Muscle of leg (tissue), 11 donors: ENCODE results near the gene SLC24A1. TPM values are rescaled to one million over a fixed set of nuclear protein-coding genes. Genes with fewer than 3 reads are reported as not detected.

Experiments used
- DNase-seq: peaks from one replicate; pipeline ENCODE4 v3.0.0; 2013
- H3K27ac ChIP-seq: one replicate; pipeline ENCODE4 v1.5.1; 2013; ENCODE audit warnings: mild to moderate bottlenecking, low read length, control low read depth
- H3K27me3 ChIP-seq: one replicate; pipeline ENCODE4 v1.6.1; 2013; ENCODE audit warnings: low read length; ENCODE audit not compliant: control insufficient read depth, insufficient read depth
- H3K36me3 ChIP-seq: one replicate; pipeline ENCODE4 v1.6.1; 2013; ENCODE audit warnings: low read length; ENCODE audit not compliant: control insufficient read depth, insufficient read depth
- H3K4me1 ChIP-seq: one replicate; pipeline ENCODE4 v1.6.1; 2013; ENCODE audit warnings: low read length; ENCODE audit not compliant: control insufficient read depth, insufficient read depth
- H3K4me3 ChIP-seq: one replicate; pipeline ENCODE4 v1.5.1; 2013; ENCODE audit warnings: low read length, control low read depth
- H3K9me3 ChIP-seq: replicated peaks from 2 replicates; pipeline ENCODE4 v1.6.1; 2013; ENCODE audit warnings: low read depth, low read length; ENCODE audit not compliant: control insufficient read depth
- whole genome bisulfite sequencing: methylation state at CpG from one replicate; pipeline ENCODE4 v1.1.5; 2013; ENCODE audit warnings: missing lambda C conversion rate; ENCODE audit not compliant: insufficient coverage; 5-methylcytosine and 5-hydroxymethylcytosine counted together
- polyA plus RNA-seq, 8 donors: library from polyadenylated mRNA; unstranded; fragments of 120-200 nt; gene quantifications; one replicate each; pipeline versions ENCODE4 v1.2.1 to v1.2.3, GENCODE V29; 2013; ENCODE audit warnings: inconsistent platforms in 1 of 8, low replicate concordance in 1 of 8; ENCODE audit not compliant: insufficient read length in 8 of 8, insufficient read depth in 1 of 8
- total RNA-seq: library from RNA; stranded (reverse); fragments of 120-200 nt; gene quantifications from one replicate; pipeline ENCODE4 v1.2.4, GENCODE V29; 2013

Gene SLC24A1
- total and polyA plus RNA-seq, 9 donors: 5.5 to 13.5 (median 7.2) TPM

- H3K27ac ChIP-seq: no peak overlapping the region
- H3K36me3 ChIP-seq: peaks cover 7% of the 10 kb centered on the region
- H3K9me3 ChIP-seq: no peaks in the 10 kb centered on the region
- no peaks in the 10 kb centered on the region for H3K27me3 ChIP-seq
- H3K4me3 ChIP-seq: no peak overlapping the region
- H3K4me1 ChIP-seq: no peaks in the 10 kb centered on the region
- WGBS: no CpG with 5 or more reads among the region's 1 CpG
- no peak for DNase-seq
These were observed 53.8 kb downstream of the SLC24A1 start for GRCh38 chr15:65675551-65675950.

DNA sequence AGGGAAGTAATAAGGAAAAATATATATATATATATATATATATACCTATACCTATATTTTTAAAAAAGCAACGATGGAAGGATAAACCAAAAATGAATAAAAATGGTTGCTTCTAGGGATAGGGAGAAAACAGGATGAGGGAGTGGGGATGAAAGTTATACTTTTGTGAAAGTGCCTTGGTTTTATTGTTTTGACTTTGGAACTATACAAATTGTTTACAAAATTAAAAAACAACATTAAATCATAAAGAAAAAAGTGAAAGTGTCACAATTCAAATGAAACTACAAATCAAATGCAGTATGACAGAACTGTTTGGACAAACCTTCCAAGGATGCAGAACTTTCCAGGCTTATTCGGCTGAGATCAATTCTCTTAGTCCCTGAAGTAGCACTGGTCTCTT is 54.4 kb downstream of the SLC24A1 start:
- H3K4me3 ChIP-seq: no peak overlapping the region
- no peaks in the 10 kb centered on the region for H3K4me1 ChIP-seq
- H3K36me3 ChIP-seq: peaks cover 7% of the 10 kb centered on the region
- no peaks in the 10 kb centered on the region for H3K9me3 ChIP-seq
- no peak overlapping the region for H3K27ac ChIP-seq
- DNase-seq: no peak
- no peaks in the 10 kb centered on the region for H3K27me3 ChIP-seq
- 40% methylated on average over 1 of the region's 2 CpGs for WGBS

GRCh38 chr15:65680544-65680943 is 58.8 kb downstream of the SLC24A1 start:
- no peaks in the 10 kb centered on the region for H3K27me3 ChIP-seq

DNA sequence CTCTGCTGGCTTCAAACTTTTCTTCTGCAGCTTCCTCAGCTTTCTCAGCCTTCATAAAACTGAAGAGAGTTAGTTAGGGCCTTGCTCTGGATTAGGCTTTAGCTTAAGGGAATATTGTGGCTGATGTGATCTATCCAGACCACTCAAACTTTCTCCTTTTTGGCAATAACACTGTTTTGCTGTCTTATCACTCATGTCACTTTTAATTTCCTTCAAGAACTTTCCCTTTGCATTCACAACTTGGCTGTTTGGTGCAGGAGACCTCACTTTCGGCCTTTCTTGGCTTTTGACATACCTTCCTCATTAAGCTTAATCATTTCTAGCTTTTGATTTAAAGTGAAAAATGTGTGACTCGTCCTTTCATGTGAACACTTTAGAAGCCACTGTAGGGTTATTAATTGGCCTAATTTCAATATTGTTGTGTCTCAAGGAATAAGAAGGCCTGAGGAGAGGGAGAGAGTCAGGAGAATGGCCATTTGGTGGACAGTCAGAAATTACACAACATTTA is 60.7 kb downstream of the SLC24A1 start:
- Histone ChIP-seq H3K27ac (no peak overlapping the region), H3K36me3 (no peaks in the 10 kb centered on the region), H3K4me1 (no peaks in the 10 kb centered on the region), H3K9me3 (no peaks in the 10 kb centered on the region), H3K4me3 (no peak overlapping the region), H3K27me3 (no peaks in the 10 kb centered on the region)
- no peak for DNase-seq
- WGBS: no CpG with 5 or more reads among the region's 2 CpGs

More at GRCh38 chr15:65680544-65680943, 58.8 kb downstream of the SLC24A1 start:
- WGBS: no CpG with 5 or more reads among the region's 1 CpG
- Histone ChIP-seq H3K27ac (no peak overlapping the region), H3K36me3 (peaks cover 2% of the 10 kb centered on the region), H3K4me1 (no peaks in the 10 kb centered on the region), H3K4me3 (no peak overlapping the region), H3K9me3 (no peaks in the 10 kb centered on the region)
- DNase-seq: no peak

GRCh38 chr15:65688462-65688861 is 66.7 kb downstream of the SLC24A1 start:
- no peak overlapping the region for H3K27ac ChIP-seq
- H3K36me3 ChIP-seq: peaks cover 17% of the 10 kb centered on the region
- no peaks in the 10 kb centered on the region for H3K9me3 ChIP-seq
- H3K4me1 ChIP-seq: no peaks in the 10 kb centered on the region
- H3K27me3 ChIP-seq: no peaks in the 10 kb centered on the region
- no CpG with 5 or more reads among the region's 1 CpG for WGBS
- H3K4me3 ChIP-seq: no peak overlapping the region
- DNase-seq: no peak

DNA sequence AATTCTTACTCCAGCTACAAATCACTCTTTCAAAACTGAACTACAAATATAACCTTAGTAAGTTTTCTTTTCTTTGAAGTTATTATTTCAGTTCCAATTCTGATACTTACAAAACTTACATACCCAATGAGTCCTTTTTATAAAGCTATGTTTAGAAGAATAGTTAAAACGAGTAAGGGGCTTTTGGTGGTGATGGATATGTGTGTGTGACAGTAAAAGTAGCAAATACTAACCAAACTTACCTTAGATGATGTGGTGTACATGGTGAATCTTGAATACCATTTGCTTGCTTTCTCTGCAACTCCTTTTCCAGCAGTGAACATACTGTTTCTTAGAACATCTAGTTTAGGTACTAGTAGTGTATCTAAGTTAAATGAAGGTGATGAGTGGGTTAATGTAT is 68.4 kb downstream of the SLC24A1 start:
- Histone ChIP-seq H3K4me1 (no peaks in the 10 kb centered on the region), H3K27me3 (no peaks in the 10 kb centered on the region), H3K9me3 (no peaks in the 10 kb centered on the region), H3K4me3 (no peak overlapping the region), H3K36me3 (peaks cover 17% of the 10 kb centered on the region), H3K27ac (no peak overlapping the region)
- no CpG with 5 or more reads among the region's 1 CpG for WGBS
- no peak for DNase-seq

DNA sequence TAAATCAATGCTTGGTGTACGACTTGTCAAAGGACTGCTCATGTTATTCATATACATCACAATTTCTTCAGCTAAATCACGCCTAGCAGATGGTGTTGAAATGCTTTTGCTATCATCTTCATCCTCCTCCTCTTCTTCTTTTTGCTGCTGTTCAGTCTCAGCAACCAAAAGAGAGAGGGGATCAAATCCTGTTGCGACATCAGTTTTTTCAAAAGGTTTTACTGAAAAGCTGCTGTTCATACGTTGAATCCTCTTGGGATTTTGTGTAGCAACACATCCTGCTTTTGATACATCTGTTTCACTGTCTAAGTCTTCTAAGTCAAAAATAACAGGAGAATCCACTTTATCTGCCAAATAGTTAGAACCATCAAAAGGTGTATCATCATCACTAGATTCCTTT is 69.0 kb downstream of the SLC24A1 start:
- Histone ChIP-seq H3K27me3 (no peaks in the 10 kb centered on the region), H3K9me3 (no peaks in the 10 kb centered on the region), H3K4me3 (no peak overlapping the region), H3K36me3 (peaks cover 17% of the 10 kb centered on the region), H3K4me1 (no peaks in the 10 kb centered on the region), H3K27ac (no peak overlapping the region)
- DNase-seq: no peak
- WGBS: 100% methylated on average over 2 of the region's 4 CpGs

DNA sequence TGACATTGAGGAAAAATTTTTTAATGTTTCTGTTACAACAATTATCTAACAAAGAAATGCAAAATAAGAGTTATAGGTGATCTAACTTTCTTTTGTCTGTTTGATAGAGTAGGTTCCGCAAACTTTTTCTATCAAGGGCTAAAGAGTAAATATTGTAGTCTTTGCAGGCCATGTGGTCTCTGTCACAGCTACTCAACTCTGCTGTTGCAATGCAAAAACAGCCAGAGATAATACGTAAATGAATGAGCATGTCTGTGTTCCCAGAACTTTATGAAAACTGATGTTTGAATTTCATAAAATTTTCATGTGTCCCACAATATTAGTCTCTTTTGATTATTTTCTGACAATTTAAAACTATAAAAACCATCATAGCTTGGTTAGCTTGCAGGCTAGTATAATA is 73.3 kb downstream of the SLC24A1 start:
- WGBS: no CpG with 5 or more reads among the region's 2 CpGs
- H3K27me3 ChIP-seq: no peaks in the 10 kb centered on the region

More for the DNA sequence above, 73.3 kb downstream of the SLC24A1 start:
- H3K4me3 ChIP-seq: no peak overlapping the region
- no peak for DNase-seq
- H3K4me1 ChIP-seq: no peaks in the 10 kb centered on the region
- H3K36me3 ChIP-seq: peaks cover 8% of the 10 kb centered on the region
- no peak overlapping the region for H3K27ac ChIP-seq
- H3K9me3 ChIP-seq: no peaks in the 10 kb centered on the region

Other genes starting within 250 kb of the SLC24A1 start
- 1.8 TPM for gene IGDCC3, start 243.9 kb upstream of the SLC24A1 start, total RNA-seq
- gene IGDCC3, start 243.9 kb upstream of the SLC24A1 start, polyA plus RNA-seq: 1 to 10 TPM; 2.1 to 3.6 (median 2.6) TPM
- gene IGDCC4, start 199.0 kb upstream of the SLC24A1 start, total RNA-seq: 28.6 TPM
- gene IGDCC4, start 199.0 kb upstream of the SLC24A1 start, polyA plus RNA-seq: 100 to 1,000 TPM in 1 of 8 donors, 10 to 100 TPM in 7; 67.7 to 103 (median 86.5) TPM
- gene DPP8, start 104.2 kb upstream of the SLC24A1 start, total RNA-seq: 22.8 TPM
- gene DPP8, start 104.2 kb upstream of the SLC24A1 start, polyA plus RNA-seq: 10 to 100 TPM; 14.4 to 23.2 (median 20.3) TPM
- gene HACD3, start 91.5 kb upstream of the SLC24A1 start, total RNA-seq: 50.0 TPM
- gene HACD3, start 91.5 kb upstream of the SLC24A1 start, polyA plus RNA-seq: 10 to 100 TPM; 40.0 to 58.2 (median 45.1) TPM
- gene INTS14, start 10.8 kb upstream of the SLC24A1 start, total RNA-seq: 18.0 TPM
- gene INTS14, start 10.8 kb upstream of the SLC24A1 start, polyA plus RNA-seq: 10 to 100 TPM; 20.3 to 26.8 (median 23.3) TPM
- 19.5 TPM for gene DENND4A, start 170.4 kb downstream of the SLC24A1 start, total RNA-seq
- 10 to 100 TPM in 6 of 8 donors, 1 to 10 TPM in 2; 8.6 to 13.7 (median 11.4) TPM for gene DENND4A, start 170.4 kb downstream of the SLC24A1 start, polyA plus RNA-seq
- gene RAB11A, start 247.6 kb downstream of the SLC24A1 start, total RNA-seq: 142 TPM
- 100 to 1,000 TPM; 129 to 159 (median 143) TPM for gene RAB11A, start 247.6 kb downstream of the SLC24A1 start, polyA plus RNA-seq